Skeletal muscle satellite cell (primary cell): ENCODE measurements around the gene SF3A1. TPM values are rescaled to one million over a fixed set of nuclear protein-coding genes. Genes with fewer than 3 reads are reported as not detected.
A peak's percentile ranks its signal among the peaks of the same experiment; 100 is the strongest.
"Not testable (repeated sequence)": the region's sequence is repeated elsewhere in the genome, so short reads cannot be mapped to it uniquely, and the experiment has no call there.

Experiments
- H3K27me3 ChIP-seq: 2 replicates; pipeline ENCODE4 v1.7.0; 2013; ENCODE audit warnings: low read length; ENCODE audit not compliant: control insufficient read depth, insufficient read depth
- H3K36me3 ChIP-seq: 2 replicates; pipeline ENCODE4 v1.7.0; 2013; ENCODE audit warnings: mild to moderate bottlenecking, control low read depth, low read length; ENCODE audit not compliant: insufficient read depth
- H3K4me1 ChIP-seq: 2 replicates; pipeline ENCODE4 v1.7.0; 2013; ENCODE audit warnings: low read length; ENCODE audit not compliant: control insufficient read depth, insufficient read depth
- H3K4me2 ChIP-seq: 2 replicates; pipeline ENCODE4 v1.7.0; 2013; ENCODE audit warnings: mild to moderate bottlenecking, low read length
- H3K4me3 ChIP-seq: 2 replicates; pipeline ENCODE4 v1.7.0; 2013; ENCODE audit warnings: low read length
- H3K9ac ChIP-seq: 2 replicates; pipeline ENCODE4 v1.7.0; 2013; ENCODE audit warnings: mild to moderate bottlenecking, low read depth, low read length, moderate library complexity
- H3K9me3 ChIP-seq: replicated peaks from 2 replicates; pipeline ENCODE4 v1.7.0; 2013; ENCODE audit warnings: mild to moderate bottlenecking, control low read depth, low read length
- total RNA-seq: library from RNA; depleted of rRNA; stranded (reverse); fragments of >200 nt; gene quantifications from 2 replicates; pipeline ENCODE4 v1.2.3, GENCODE V29; 2012; rRNA removed

The SF3A1 gene, protein sequence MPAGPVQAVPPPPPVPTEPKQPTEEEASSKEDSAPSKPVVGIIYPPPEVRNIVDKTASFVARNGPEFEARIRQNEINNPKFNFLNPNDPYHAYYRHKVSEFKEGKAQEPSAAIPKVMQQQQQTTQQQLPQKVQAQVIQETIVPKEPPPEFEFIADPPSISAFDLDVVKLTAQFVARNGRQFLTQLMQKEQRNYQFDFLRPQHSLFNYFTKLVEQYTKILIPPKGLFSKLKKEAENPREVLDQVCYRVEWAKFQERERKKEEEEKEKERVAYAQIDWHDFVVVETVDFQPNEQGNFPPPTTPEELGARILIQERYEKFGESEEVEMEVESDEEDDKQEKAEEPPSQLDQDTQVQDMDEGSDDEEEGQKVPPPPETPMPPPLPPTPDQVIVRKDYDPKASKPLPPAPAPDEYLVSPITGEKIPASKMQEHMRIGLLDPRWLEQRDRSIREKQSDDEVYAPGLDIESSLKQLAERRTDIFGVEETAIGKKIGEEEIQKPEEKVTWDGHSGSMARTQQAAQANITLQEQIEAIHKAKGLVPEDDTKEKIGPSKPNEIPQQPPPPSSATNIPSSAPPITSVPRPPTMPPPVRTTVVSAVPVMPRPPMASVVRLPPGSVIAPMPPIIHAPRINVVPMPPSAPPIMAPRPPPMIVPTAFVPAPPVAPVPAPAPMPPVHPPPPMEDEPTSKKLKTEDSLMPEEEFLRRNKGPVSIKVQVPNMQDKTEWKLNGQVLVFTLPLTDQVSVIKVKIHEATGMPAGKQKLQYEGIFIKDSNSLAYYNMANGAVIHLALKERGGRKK
- total RNA-seq: 23.2 and 26.9 TPM in 2 replicates

DNA sequence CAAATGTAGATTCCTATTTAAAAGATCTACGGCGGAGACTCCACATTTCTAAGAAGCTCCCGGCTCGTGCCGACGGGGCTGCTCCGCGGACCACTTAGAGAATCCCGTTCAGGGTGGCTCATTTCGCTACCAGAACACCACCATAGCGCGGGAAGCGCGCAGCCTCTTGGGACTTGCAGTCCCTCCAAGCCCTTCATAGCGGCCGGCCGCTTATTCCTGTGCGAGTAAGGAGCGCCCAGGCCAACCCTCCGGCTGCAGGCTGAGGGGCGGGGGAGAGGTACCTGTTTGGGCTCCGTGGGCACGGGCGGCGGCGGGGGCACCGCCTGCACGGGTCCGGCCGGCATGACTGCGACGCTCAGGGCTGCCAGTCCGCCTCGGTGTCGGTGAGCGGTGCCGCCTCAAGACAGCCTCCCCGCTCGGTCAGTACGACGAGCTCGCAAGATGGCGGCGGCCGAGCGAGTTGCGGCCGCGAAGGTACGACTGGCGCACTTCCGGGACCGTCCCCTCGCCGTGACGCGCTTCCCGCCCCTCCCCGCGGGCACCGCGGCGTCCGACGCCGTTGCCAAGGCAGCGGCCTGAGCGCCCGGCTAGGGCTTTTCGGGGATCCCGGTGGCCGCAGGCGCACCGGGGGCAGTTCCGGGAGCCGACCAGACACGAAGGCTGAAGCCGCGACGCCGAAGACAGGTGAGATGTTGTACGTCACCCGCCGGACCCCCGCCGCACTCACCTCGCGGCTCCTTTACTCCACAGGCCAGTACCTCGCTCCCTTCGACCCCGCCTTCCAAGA lies at the start of gene SF3A1, which contains the start of gene CCDC157:
Gene SF3A1, minus strand, starts transcription at position 446 of the 787 bp plus-strand sequence. Its CDS starts 102 bp downstream, at position 344.
Gene CCDC157, plus strand, starts transcription at position 559 of the 787 bp plus-strand sequence. CDS start 8,994 bp downstream, outside the sequence.
- peak within 1 kb of the TSS; percentile 92 for H3K4me3 ChIP-seq
- H3K9ac ChIP-seq: peak within 1 kb of the TSS; percentile 95
- H3K4me2 ChIP-seq: peak within 1 kb of the TSS; percentile 99
- peaks cover 21% of the 10 kb centered on the region for H3K36me3 ChIP-seq
- H3K27me3 ChIP-seq: no peaks in the 10 kb centered on the region
- H3K4me1 ChIP-seq: peaks cover 21% of the 10 kb centered on the region
- no peaks in the 10 kb centered on the region for H3K9me3 ChIP-seq

DNA sequence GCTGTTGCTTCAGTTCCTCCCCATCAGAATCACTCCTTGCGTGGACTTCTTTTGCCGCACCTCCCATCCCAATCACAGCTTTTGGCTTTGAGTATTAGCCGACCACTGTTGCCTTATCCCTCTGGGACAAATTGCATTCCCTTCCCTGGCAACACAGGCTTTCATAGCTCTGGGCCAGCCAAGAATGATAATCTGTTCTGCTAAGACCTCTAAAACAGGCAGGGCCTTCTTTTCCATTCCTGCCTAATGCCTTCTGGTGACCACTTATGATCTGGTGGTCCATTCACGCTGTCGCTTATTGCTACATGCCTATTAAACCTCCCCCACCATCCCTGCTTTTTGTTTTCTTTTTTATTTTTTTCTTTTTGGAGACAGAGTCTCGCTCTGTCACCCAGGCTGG lies 49.7 kb upstream of the SF3A1 start:
- Histone ChIP-seq H3K4me1 (peaks cover 69% of the 10 kb centered on the region), H3K9me3 (no peaks in the 10 kb centered on the region), H3K4me2 (no peak overlapping the region), H3K4me3 (no peak overlapping the region), H3K36me3 (peaks cover 86% of the 10 kb centered on the region), H3K9ac (no peak overlapping the region), H3K27me3 (no peaks in the 10 kb centered on the region)

DNA sequence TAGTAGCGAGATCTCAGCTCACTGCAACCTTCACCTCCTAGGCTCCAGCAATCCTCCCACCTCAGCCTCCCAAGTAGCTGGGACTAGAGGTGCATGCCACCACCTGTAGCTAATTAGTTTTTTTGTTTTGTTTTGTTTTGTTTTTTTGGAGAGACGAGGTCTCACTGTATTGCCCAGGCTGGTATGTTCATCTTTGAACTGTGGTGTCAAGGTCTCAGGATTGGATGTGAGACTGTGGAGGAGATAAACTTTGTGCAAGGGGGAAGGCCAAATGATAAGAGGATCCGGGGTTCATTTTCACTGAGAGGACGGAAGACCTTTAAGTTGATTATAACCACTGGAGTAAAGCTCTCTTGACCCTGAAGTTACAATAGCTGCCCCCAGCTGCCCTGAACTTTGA lies 49.0 kb upstream of the SF3A1 start:
- no peak overlapping the region for H3K4me2 ChIP-seq
- H3K9ac ChIP-seq: no peak overlapping the region
- no peaks in the 10 kb centered on the region for H3K27me3 ChIP-seq
- peaks cover 64% of the 10 kb centered on the region for H3K4me1 ChIP-seq
- H3K4me3 ChIP-seq: no peak overlapping the region
- H3K9me3 ChIP-seq: no peaks in the 10 kb centered on the region
- peaks cover 79% of the 10 kb centered on the region for H3K36me3 ChIP-seq

DNA sequence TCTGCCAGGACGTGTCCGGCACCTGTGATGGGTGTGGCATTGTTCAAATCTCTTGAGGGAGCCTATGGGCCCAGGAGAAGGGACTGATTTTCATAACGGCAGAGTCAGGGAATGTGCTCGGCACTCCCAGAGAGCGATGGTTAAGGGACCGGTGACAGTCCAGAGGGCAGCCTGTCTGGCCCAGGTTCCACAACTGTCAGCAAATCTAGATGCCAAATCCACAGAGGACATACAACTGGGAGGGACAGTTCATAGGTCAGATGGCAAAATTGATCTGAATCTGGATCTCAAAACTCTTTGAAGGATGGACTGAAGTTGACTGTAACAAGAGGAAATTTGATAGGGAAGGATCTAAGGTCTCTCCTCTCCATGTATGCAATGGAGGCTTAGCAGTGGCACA lies 47.6 kb upstream of the SF3A1 start:
- no peak overlapping the region for H3K4me2 ChIP-seq
- H3K9ac ChIP-seq: no peak overlapping the region
- H3K27me3 ChIP-seq: no peaks in the 10 kb centered on the region
- H3K36me3 ChIP-seq: peaks cover 77% of the 10 kb centered on the region
- H3K4me3 ChIP-seq: no peak overlapping the region
- H3K4me1 ChIP-seq: peaks cover 68% of the 10 kb centered on the region
- H3K9me3 ChIP-seq: no peaks in the 10 kb centered on the region

GRCh38 chr22:30402766-30403104 lies 46.0 kb upstream of the SF3A1 start:
- Histone ChIP-seq H3K36me3 (peaks cover 61% of the 10 kb centered on the region), H3K4me1 (peaks cover 66% of the 10 kb centered on the region)
- not testable (repeated sequence) for H3K4me2 ChIP-seq, H3K27me3 ChIP-seq, H3K9ac ChIP-seq, H3K9me3 ChIP-seq, H3K4me3 ChIP-seq

- H3K4me2 ChIP-seq: peak overlapping the region; percentile 48
- no peaks in the 10 kb centered on the region for H3K9me3 ChIP-seq
- peak overlapping the region; percentile 28 for H3K4me3 ChIP-seq
- peak overlapping the region; percentile 3 for H3K9ac ChIP-seq
- H3K27me3 ChIP-seq: no peaks in the 10 kb centered on the region
- peaks cover 61% of the 10 kb centered on the region for H3K4me1 ChIP-seq
- peaks cover 56% of the 10 kb centered on the region for H3K36me3 ChIP-seq
These were observed 45.5 kb upstream of the SF3A1 start for GRCh38 chr22:30402028-30402765.

- H3K27me3 ChIP-seq, H3K4me3 ChIP-seq, H3K4me2 ChIP-seq, H3K9ac ChIP-seq, H3K9me3 ChIP-seq: not testable (repeated sequence)
- peaks cover 46% of the 10 kb centered on the region for H3K36me3 ChIP-seq
- H3K4me1 ChIP-seq: peaks cover 55% of the 10 kb centered on the region
These were observed 44.3 kb upstream of the SF3A1 start for GRCh38 chr22:30401024-30401423.

GRCh38 chr22:30400159-30400558 lies 43.5 kb upstream of the SF3A1 start:
- H3K4me1 ChIP-seq: peaks cover 47% of the 10 kb centered on the region
- no peaks in the 10 kb centered on the region for H3K27me3 ChIP-seq
- peaks cover 39% of the 10 kb centered on the region for H3K36me3 ChIP-seq
- H3K9ac ChIP-seq: no peak overlapping the region
- peak overlapping the region; percentile 89 for H3K4me3 ChIP-seq
- peak overlapping the region; percentile 96 for H3K4me2 ChIP-seq
- no peaks in the 10 kb centered on the region for H3K9me3 ChIP-seq

DNA sequence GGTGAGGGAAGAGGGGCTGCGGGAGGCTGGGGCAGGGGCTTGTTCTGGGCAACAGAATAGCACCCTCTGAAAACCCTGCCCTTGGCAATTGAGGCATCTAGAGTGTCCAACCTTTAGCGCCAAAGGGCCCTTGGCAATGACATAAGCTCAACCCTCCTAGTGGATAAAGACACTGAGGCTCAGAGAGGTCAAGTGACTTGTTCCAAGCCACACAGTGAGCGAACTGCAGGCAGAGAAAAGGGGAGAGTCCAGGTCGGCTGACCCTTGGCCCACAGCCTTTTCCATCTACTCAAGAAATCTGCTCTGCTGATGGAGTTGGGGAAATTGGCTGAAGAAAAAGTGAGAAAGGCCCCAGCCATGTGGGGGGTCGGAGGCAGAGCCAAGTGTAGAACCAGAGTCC lies 43.0 kb upstream of the SF3A1 start:
- peaks cover 43% of the 10 kb centered on the region for H3K4me1 ChIP-seq
- peak overlapping the region; percentile 96 for H3K4me2 ChIP-seq
- peak overlapping the region; percentile 89 for H3K4me3 ChIP-seq
- H3K9me3 ChIP-seq: no peaks in the 10 kb centered on the region
- no peaks in the 10 kb centered on the region for H3K27me3 ChIP-seq
- H3K9ac ChIP-seq: peak overlapping the region; percentile 87
- H3K36me3 ChIP-seq: peaks cover 36% of the 10 kb centered on the region

GRCh38 chr22:30398685-30399680 lies 42.3 kb upstream of the SF3A1 start:
- Histone ChIP-seq H3K4me2 (peak overlapping the region; percentile 96), H3K4me1 (peaks cover 38% of the 10 kb centered on the region), H3K4me3 (peak overlapping the region; percentile 89), H3K27me3 (no peaks in the 10 kb centered on the region), H3K9ac (peak overlapping the region; percentile 87), H3K36me3 (peaks cover 33% of the 10 kb centered on the region), H3K9me3 (no peaks in the 10 kb centered on the region)
